Left ventricle myocardium inferior (tissue), 1 donor: Measurements from ENCODE around the gene LARP1B. TPM values are rescaled to one million over a fixed set of nuclear protein-coding genes. Genes with fewer than 3 reads are reported as not detected.

ENCODE experiments used
- DNase-seq: peaks from one replicate; pipeline ENCODE4 v3.0.0-alpha.2; 2020
- H3K27ac ChIP-seq: fragments of 200-600 bp; replicated peaks from 2 replicates; pipeline ENCODE4 v1.8.0; 2021
- H3K27me3 ChIP-seq: fragments of 200-600 bp; 2 replicates; pipeline ENCODE4 v1.8.0; 2021; ENCODE audit warnings: low read depth
- H3K36me3 ChIP-seq: fragments of 200-600 bp; 2 replicates; pipeline ENCODE4 v1.8.0; 2021
- H3K4me1 ChIP-seq: fragments of 200-600 bp; 2 replicates; pipeline ENCODE4 v1.8.0; 2021
- H3K4me3 ChIP-seq: fragments of 200-600 bp; 2 replicates; pipeline ENCODE4 v1.8.0; 2021; ENCODE audit warnings: mild to moderate bottlenecking, moderate library complexity
- H3K9me3 ChIP-seq: fragments of 200-600 bp; replicated peaks from 2 replicates; pipeline ENCODE4 v1.8.0; 2021
- CTCF ChIP-seq: fragments of 200-600 bp; IDR thresholded peaks from 2 replicates; pipeline ENCODE4 v1.8.0; 2021; ENCODE audit warnings: antibody characterized with exemption, mild to moderate bottlenecking, borderline replicate concordance
- intact Hi-C: fragments of 100-400 bp; cut with micrococcal nuclease; formaldehyde crosslinking; loops from one replicate; pipeline ENCODE4 v1.11.0; 2022
- total RNA-seq: library from RNA; stranded (reverse); fragmentation: NEBNext Ultra II Directional; extraction: Animal tissue kit (Norgen Biotek cat#: 25700); gene quantifications from one replicate; pipeline ENCODE4 v1.2.1, GENCODE V29; 2021
- donor health status: DM: no; HTN: yes; CAD: no; lungs with severe emphysema.

Gene LARP1B
- total RNA-seq, 1 donor from 2014 or later, result 16.1 TPM

GRCh38 chr4:128176643-128177042, 115.5 kb downstream of the LARP1B start:
- no peaks in the 10 kb centered on the region for H3K4me1 ChIP-seq
- no peaks in the 10 kb centered on the region for H3K27me3 ChIP-seq
- intact Hi-C loops, result no loop called here
- no peak overlapping the region for H3K27ac ChIP-seq
- H3K36me3 ChIP-seq, result peaks cover 19% of the 10 kb centered on the region
- no peak for TF ChIP-seq CTCF
- H3K9me3 ChIP-seq, result no peaks in the 10 kb centered on the region
- H3K4me3 ChIP-seq, result no peak overlapping the region
- DNase-seq, result no peak

- Histone ChIP-seq H3K4me1 (no peaks in the 10 kb centered on the region), H3K27me3 (no peaks in the 10 kb centered on the region), H3K36me3 (peaks cover 19% of the 10 kb centered on the region), H3K9me3 (no peaks in the 10 kb centered on the region), H3K4me3 (no peak overlapping the region), H3K27ac (no peak overlapping the region)
- no peak for DNase-seq
- intact Hi-C loops, result no loop called here
- no peak for TF ChIP-seq CTCF
These were observed 116.4 kb downstream of the LARP1B start for GRCh38 chr4:128177498-128177897.

- intact Hi-C loops, result no loop called here
- no peaks in the 10 kb centered on the region for H3K27me3 ChIP-seq
- no peak for TF ChIP-seq CTCF
- no peak for DNase-seq
- H3K4me3 ChIP-seq, result no peak overlapping the region
- peaks cover 12% of the 10 kb centered on the region for H3K36me3 ChIP-seq
- H3K9me3 ChIP-seq, result peaks cover 8% of the 10 kb centered on the region
- H3K4me1 ChIP-seq, result peaks cover 6% of the 10 kb centered on the region
- no peak overlapping the region for H3K27ac ChIP-seq
These were observed 125.5 kb downstream of the LARP1B start for GRCh38 chr4:128186623-128187022.

- Histone ChIP-seq H3K9me3 (no peaks in the 10 kb centered on the region), H3K27me3 (no peaks in the 10 kb centered on the region), H3K27ac (no peak overlapping the region), H3K36me3 (peaks cover 6% of the 10 kb centered on the region), H3K4me3 (no peak overlapping the region), H3K4me1 (peaks cover 8% of the 10 kb centered on the region)
- intact Hi-C loops, result loop anchor here (5.0 kb wide), 1 partner anchor 671 kb away; no protein-coding TSS in a partner anchor
- TF ChIP-seq CTCF, result peak; percentile 89
- DNase-seq, result peak; percentile 31
These were observed 130.1 kb downstream of the LARP1B start for GRCh38 chr4:128191115-128191781.

GRCh38 chr4:128220286-128221235, 159.4 kb downstream of the LARP1B start:
- no peaks in the 10 kb centered on the region for H3K36me3 ChIP-seq
- peaks cover 6% of the 10 kb centered on the region for H3K4me1 ChIP-seq
- intact Hi-C loops, result no loop called here

More at GRCh38 chr4:128220286-128221235, 159.4 kb downstream of the LARP1B start:
- Histone ChIP-seq H3K4me3 (no peak overlapping the region), H3K9me3 (no peaks in the 10 kb centered on the region), H3K27me3 (no peaks in the 10 kb centered on the region), H3K27ac (no peak overlapping the region)
- TF ChIP-seq CTCF, result peak; percentile 48
- DNase-seq, result no peak
